ENCODE measurements around the gene ENPP3.
A peak's percentile ranks its signal among the peaks of the same experiment; 100 is the strongest.

ENPP3 gene

GRCh38 chr6:131627724-131628682 lies 9.1 kb upstream of the ENPP3 start, which contains the start of gene MED23:
MED23 (minus strand) TSS chr6:131628242; CDS start chr6:131628049, 193 bp downstream.
- Histone ChIP-seq H3K27ac (ENCODE audit: low read depth, low read length) (peak within 1 kb of the TSS; percentile 31), H3K79me2 (ENCODE audit: control insufficient read depth, insufficient read depth, low read length, unreplicated experiment) (peaks cover 20% of the 10 kb centered on the region), H3K27me3 (ENCODE audit: insufficient read depth, low read length) (no peaks in the 10 kb centered on the region; the same call in 1 of the 2 replicates), H3K36me3 (ENCODE audit: insufficient read depth, low read length) (peaks cover 10% of the 10 kb centered on the region), H3K4me3 (ENCODE audit: low read depth, low read length) (peak within 1 kb of the TSS; percentile 93), H3K4me1 (ENCODE audit: control insufficient read depth, insufficient read depth, low read length, unreplicated experiment) (peaks cover 5% of the 10 kb centered on the region), H2AFZ (ENCODE audit: low read length, unreplicated experiment) (peak within 1 kb of the TSS; percentile 98)

GRCh38 chr6:131628726-131629125 lies 8.4 kb upstream of the ENPP3 start:
- Histone ChIP-seq H3K36me3 (ENCODE audit: insufficient read depth, low read length) (peaks cover 10% of the 10 kb centered on the region), H2AFZ (ENCODE audit: low read length, unreplicated experiment) (peak overlapping the region; percentile 84), H3K79me2 (ENCODE audit: control insufficient read depth, insufficient read depth, low read length, unreplicated experiment) (peaks cover 20% of the 10 kb centered on the region), H3K27me3 (ENCODE audit: insufficient read depth, low read length) (no peaks in the 10 kb centered on the region; the same call in 1 of the 2 replicates), H3K4me3 (ENCODE audit: low read depth, low read length) (peak overlapping the region; percentile 93), H3K27ac (ENCODE audit: low read depth, low read length) (no peak overlapping the region), H3K4me1 (ENCODE audit: control insufficient read depth, insufficient read depth, low read length, unreplicated experiment) (peaks cover 5% of the 10 kb centered on the region)

- H2AFZ ChIP-seq (ENCODE audit: low read length, unreplicated experiment): peak overlapping the region; percentile 84
- H3K79me2 ChIP-seq (ENCODE audit: control insufficient read depth, insufficient read depth, low read length, unreplicated experiment): peaks cover 20% of the 10 kb centered on the region
- no peak overlapping the region for H3K27ac ChIP-seq (ENCODE audit: low read depth, low read length)
These were observed 7.5 kb upstream of the ENPP3 start for GRCh38 chr6:131629651-131630050.

GRCh38 chr6:131631625-131632289 lies 5.3 kb upstream of the ENPP3 start:
- Histone ChIP-seq H3K27ac (ENCODE audit: low read depth, low read length) (no peak overlapping the region), H2AFZ (ENCODE audit: low read length, unreplicated experiment) (no peak overlapping the region), H3K36me3 (ENCODE audit: insufficient read depth, low read length) (no peaks in the 10 kb centered on the region)

More at GRCh38 chr6:131629651-131630050, 7.5 kb upstream of the ENPP3 start:
- Histone ChIP-seq H3K4me1 (ENCODE audit: control insufficient read depth, insufficient read depth, low read length, unreplicated experiment) (peaks cover 5% of the 10 kb centered on the region), H3K27me3 (ENCODE audit: insufficient read depth, low read length) (no peaks in the 10 kb centered on the region; the same call in 1 of the 2 replicates), H3K4me3 (ENCODE audit: low read depth, low read length) (no peak overlapping the region), H3K36me3 (ENCODE audit: insufficient read depth, low read length) (peaks cover 2% of the 10 kb centered on the region)

GRCh38 chr6:131635384-131636340 lies 1.4 kb upstream of the ENPP3 start:
- no peak overlapping the region for H2AFZ ChIP-seq (ENCODE audit: low read length, unreplicated experiment)
- no peaks in the 10 kb centered on the region for H3K4me1 ChIP-seq (ENCODE audit: control insufficient read depth, insufficient read depth, low read length, unreplicated experiment)

More at GRCh38 chr6:131631625-131632289, 5.3 kb upstream of the ENPP3 start:
- peaks cover 3% of the 10 kb centered on the region for H3K4me1 ChIP-seq (ENCODE audit: control insufficient read depth, insufficient read depth, low read length, unreplicated experiment)
- no peaks in the 10 kb centered on the region; the same call in 1 of the 2 replicates for H3K27me3 ChIP-seq (ENCODE audit: insufficient read depth, low read length)
- H3K4me3 ChIP-seq (ENCODE audit: low read depth, low read length): no peak overlapping the region
- H3K79me2 ChIP-seq (ENCODE audit: control insufficient read depth, insufficient read depth, low read length, unreplicated experiment): peaks cover 13% of the 10 kb centered on the region

GRCh38 chr6:131638013-131638412 lies 911 bp downstream of the ENPP3 start:
- Histone ChIP-seq H3K27me3 (ENCODE audit: insufficient read depth, low read length) (no peaks in the 10 kb centered on the region), H3K36me3 (ENCODE audit: insufficient read depth, low read length) (no peaks in the 10 kb centered on the region), H3K4me1 (ENCODE audit: control insufficient read depth, insufficient read depth, low read length, unreplicated experiment) (no peaks in the 10 kb centered on the region), H3K4me3 (ENCODE audit: low read depth, low read length) (no peak overlapping the region), H2AFZ (ENCODE audit: low read length, unreplicated experiment) (no peak overlapping the region), H3K79me2 (ENCODE audit: control insufficient read depth, insufficient read depth, low read length, unreplicated experiment) (no peaks in the 10 kb centered on the region), H3K27ac (ENCODE audit: low read depth, low read length) (no peak overlapping the region)

More at GRCh38 chr6:131635384-131636340, 1.4 kb upstream of the ENPP3 start:
- Histone ChIP-seq H3K4me3 (ENCODE audit: low read depth, low read length) (no peak overlapping the region), H3K27me3 (ENCODE audit: insufficient read depth, low read length) (no peaks in the 10 kb centered on the region; the same call in 1 of the 2 replicates), H3K27ac (ENCODE audit: low read depth, low read length) (no peak overlapping the region), H3K36me3 (ENCODE audit: insufficient read depth, low read length) (no peaks in the 10 kb centered on the region), H3K79me2 (ENCODE audit: control insufficient read depth, insufficient read depth, low read length, unreplicated experiment) (no peaks in the 10 kb centered on the region)

- Histone ChIP-seq H3K4me3 (ENCODE audit: low read depth, low read length) (no peak overlapping the region), H3K79me2 (ENCODE audit: control insufficient read depth, insufficient read depth, low read length, unreplicated experiment) (no peaks in the 10 kb centered on the region), H3K36me3 (ENCODE audit: insufficient read depth, low read length) (no peaks in the 10 kb centered on the region), H3K27ac (ENCODE audit: low read depth, low read length) (no peak overlapping the region), H3K4me1 (ENCODE audit: control insufficient read depth, insufficient read depth, low read length, unreplicated experiment) (no peaks in the 10 kb centered on the region), H3K27me3 (ENCODE audit: insufficient read depth, low read length) (peaks cover 3% of the 10 kb centered on the region; the same call in 1 of the 2 replicates), H2AFZ (ENCODE audit: low read length, unreplicated experiment) (no peak overlapping the region)
These were observed 3.0 kb downstream of the ENPP3 start for GRCh38 chr6:131640100-131640499.

GRCh38 chr6:131640576-131640975 lies 3.5 kb downstream of the ENPP3 start:
- Histone ChIP-seq H3K4me3 (ENCODE audit: low read depth, low read length) (no peak overlapping the region), H3K27ac (ENCODE audit: low read depth, low read length) (no peak overlapping the region), H3K36me3 (ENCODE audit: insufficient read depth, low read length) (no peaks in the 10 kb centered on the region), H3K27me3 (ENCODE audit: insufficient read depth, low read length) (peaks cover 3% of the 10 kb centered on the region; the same call in 1 of the 2 replicates), H2AFZ (ENCODE audit: low read length, unreplicated experiment) (no peak overlapping the region), H3K4me1 (ENCODE audit: control insufficient read depth, insufficient read depth, low read length, unreplicated experiment) (no peaks in the 10 kb centered on the region), H3K79me2 (ENCODE audit: control insufficient read depth, insufficient read depth, low read length, unreplicated experiment) (no peaks in the 10 kb centered on the region)

GRCh38 chr6:131641554-131641953 lies 4.5 kb downstream of the ENPP3 start:
- no peak overlapping the region for H3K27ac ChIP-seq (ENCODE audit: low read depth, low read length)
- H2AFZ ChIP-seq (ENCODE audit: low read length, unreplicated experiment): no peak overlapping the region
- no peaks in the 10 kb centered on the region for H3K36me3 ChIP-seq (ENCODE audit: insufficient read depth, low read length)
- H3K79me2 ChIP-seq (ENCODE audit: control insufficient read depth, insufficient read depth, low read length, unreplicated experiment): no peaks in the 10 kb centered on the region
- H3K4me1 ChIP-seq (ENCODE audit: control insufficient read depth, insufficient read depth, low read length, unreplicated experiment): no peaks in the 10 kb centered on the region
- peaks cover 6% of the 10 kb centered on the region; the same call in 1 of the 2 replicates for H3K27me3 ChIP-seq (ENCODE audit: insufficient read depth, low read length)
- no peak overlapping the region for H3K4me3 ChIP-seq (ENCODE audit: low read depth, low read length)

All from ACC112 (cell line).